GM21825 (cell line): ENCODE measurements around the gene KLF6.

Source experiments
- ATAC-seq: cut with Tn5 transposase; IDR thresholded peaks from one replicate; pipeline ENCODE4 v1.9.1; 2021; ENCODE audit warnings: mild to moderate bottlenecking, moderate library complexity; ENCODE audit not compliant: unreplicated experiment

Gene KLF6

GRCh38 chr10:3812141-3812540, 27.1 kb upstream of the KLF6 start:
- ATAC-seq: no peak

GRCh38 chr10:3811291-3811870, 26.4 kb upstream of the KLF6 start:
- ATAC-seq: peak; percentile 82

- no peak for ATAC-seq
Observed at GRCh38 chr10:3808689-3809199, 23.7 kb upstream of the KLF6 start.

- ATAC-seq: no peak
Observed at GRCh38 chr10:3807928-3808496, 23.0 kb upstream of the KLF6 start.

DNA sequence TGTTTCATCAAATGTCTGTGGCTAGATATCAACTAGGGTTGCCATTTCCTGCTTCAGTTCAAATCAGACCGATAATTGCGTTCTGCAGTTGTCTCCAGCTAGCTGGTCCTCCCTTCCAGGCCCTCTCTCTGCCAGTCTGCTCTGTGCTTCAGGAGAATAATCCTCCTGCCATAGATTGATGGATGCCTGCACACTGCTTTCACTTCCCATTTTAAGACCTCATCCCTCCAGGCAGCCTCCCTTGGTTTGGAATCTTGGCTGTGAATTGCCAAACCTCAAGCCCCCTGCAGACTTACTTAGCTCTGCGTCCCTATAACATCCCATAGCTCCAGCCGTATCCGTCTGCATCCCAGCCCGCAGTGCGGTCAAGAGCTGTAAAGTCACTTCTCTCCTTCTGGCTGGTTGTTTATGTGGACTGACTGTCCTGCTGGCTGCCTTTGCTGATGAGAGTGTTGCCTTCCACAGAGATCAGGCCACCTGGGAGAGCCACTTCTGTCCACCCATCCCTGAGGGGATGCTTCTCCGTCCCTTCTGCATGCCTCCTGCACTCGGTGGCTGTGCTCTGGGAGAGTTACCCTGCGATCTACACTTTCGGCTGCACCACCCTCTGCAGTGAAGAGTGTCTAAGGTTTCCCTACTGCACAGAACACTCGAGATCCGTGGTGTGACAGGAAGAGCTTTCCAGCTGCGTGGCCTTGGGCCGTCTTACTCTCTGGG, 22.4 kb upstream of the KLF6 start:
- no peak for ATAC-seq

- no peak for ATAC-seq
Observed at GRCh38 chr10:3806603-3807002, 21.6 kb upstream of the KLF6 start.

DNA sequence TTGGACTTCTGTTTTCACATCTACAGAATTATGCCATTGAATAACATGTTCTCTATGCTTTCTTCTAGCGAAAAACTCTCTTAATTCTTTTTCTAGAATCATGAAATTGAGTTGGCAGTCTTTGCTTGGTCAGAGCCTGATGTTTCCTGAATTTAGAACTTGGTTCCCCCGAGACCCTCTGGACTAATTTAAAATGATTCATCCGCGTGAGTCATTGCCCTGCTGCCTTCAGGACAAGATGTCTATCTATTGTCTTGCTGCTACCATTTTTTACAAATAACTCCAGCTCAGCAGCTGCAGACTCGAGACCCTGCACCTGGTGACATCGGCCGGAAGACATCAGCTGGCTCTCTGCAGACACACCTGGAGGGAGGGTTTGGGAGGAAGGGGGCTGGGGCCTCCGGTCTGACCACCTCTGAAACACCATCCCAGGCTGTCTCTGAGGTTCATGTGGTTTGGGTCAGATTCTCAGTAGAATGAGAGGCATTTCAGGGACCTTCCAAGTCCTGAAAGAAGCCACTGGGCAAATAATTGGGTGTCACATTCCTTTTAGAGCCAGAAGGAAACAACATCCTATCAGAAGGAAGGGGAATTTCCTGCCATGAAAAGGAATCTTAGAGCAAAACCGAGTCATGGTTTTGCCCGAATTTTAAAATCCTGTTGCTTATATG, 20.9 kb upstream of the KLF6 start:
- peak; percentile 47 for ATAC-seq

- ATAC-seq: peak; percentile 42
Observed at GRCh38 chr10:3805201-3805790, 20.3 kb upstream of the KLF6 start.

DNA sequence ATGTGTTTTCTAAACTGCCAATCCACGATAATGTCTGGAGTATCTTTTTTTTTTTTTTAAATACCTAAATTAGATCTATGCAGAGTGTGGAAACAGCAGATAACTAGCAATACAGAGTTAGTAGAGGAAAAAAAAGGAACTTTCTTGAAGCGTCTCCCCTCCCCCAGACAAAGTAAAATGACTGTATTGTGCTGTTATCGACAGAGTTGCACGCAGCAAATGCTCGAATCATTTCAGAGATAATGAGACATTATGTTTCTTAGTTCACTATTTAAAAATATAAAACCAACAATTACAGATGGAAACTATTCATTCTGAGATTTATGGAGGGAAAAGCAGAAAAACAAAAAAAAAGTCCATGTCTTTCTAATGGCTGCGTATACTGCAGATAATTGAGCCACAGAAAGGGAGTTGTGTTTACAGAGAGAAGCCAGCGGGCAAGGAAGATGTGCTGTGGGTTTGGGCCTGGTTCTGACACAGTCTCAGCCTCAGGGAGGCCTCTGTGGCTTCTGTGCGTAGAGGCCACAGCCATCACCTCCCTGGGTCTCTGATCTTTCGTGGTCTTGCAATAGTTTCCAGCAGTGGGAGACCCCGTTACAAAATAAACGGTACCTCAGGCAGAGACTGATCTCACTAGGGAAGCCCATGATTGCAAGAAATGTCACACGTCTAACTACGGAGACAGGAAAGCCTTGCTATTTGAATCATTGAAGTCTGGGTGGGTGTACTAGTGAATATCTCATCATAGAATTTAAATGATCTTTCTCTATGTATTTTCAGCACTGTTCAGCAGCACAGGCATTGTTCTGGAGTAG, 19.1 kb upstream of the KLF6 start:
- no peak for ATAC-seq

DNA sequence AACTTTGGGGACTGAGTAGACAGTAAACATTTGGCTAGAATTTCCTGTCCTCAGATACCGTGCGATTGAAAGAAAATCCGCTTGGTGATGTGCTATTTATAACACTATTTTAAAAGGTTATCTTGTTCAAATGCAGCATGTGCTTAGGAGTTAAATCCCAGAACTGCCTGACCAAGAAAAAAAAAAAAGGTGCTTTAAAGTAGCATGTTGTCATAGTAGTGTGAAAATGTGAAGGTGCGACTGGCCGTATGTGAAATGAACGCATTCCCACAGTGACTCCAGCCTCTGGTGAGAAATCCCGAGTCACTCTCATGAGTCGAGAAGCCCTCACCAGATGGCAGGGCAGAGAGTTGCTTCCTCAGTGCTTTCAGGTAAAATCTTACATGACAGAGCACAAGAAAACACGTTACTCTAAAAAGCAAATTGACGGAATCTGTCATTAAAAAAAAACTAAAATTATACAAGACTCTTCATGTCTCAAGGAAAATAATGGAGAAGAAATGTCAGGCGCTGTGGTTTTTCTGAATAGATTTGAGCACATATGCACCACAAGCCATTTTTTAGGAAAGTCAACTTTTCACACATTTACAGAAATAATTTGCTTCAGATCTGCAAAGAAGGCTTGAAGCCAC, 18.4 kb upstream of the KLF6 start:
- no peak for ATAC-seq

DNA sequence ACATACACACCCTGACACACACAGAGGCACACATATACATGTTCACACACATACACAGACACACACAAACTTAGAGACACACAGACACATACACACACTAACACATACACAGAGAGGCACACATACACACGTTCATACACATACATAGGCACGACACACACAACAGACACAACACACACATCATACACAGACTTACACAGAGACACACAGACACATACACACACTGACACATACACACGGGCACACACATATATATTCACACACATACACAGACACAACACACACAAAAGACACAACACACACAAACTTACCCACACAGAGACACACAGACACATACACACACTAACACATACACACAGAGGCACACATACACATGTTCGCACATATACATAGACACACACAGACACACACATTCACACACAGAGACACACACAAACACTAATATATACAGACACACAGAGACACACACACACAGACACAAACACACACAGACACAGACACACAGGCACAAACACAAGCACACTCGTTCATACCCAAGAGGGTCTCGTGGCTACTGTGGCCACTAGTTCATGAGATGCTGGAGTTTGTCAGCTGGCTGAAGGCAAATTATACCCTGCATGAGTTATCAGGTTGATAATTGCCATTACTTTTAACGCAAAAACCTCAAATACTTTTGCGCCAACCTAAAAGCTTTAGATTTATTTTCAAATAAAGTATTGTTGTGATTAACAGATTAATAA, 17.7 kb upstream of the KLF6 start:
- ATAC-seq: no peak

- no peak for ATAC-seq
Observed at GRCh38 chr10:3801558-3802192, 16.7 kb upstream of the KLF6 start.

DNA sequence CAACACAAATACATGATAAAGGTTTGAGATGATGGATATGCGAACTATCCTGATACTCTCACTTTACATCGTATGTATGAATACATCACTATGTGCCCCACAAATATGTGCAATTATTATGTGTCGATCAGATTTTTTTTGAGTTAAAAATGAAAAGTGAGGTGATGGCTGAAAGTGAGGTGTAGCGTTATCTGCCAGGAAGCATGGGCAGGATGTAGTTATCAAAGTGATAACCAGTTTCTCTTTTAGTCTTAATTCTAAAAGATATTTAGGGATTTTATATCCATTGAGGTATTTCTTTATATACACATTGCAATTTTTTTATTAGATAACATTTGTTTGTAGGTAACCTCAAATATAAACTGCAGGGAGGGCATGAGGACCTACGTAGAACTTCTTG, 15.6 kb upstream of the KLF6 start:
- ATAC-seq: no peak

DNA sequence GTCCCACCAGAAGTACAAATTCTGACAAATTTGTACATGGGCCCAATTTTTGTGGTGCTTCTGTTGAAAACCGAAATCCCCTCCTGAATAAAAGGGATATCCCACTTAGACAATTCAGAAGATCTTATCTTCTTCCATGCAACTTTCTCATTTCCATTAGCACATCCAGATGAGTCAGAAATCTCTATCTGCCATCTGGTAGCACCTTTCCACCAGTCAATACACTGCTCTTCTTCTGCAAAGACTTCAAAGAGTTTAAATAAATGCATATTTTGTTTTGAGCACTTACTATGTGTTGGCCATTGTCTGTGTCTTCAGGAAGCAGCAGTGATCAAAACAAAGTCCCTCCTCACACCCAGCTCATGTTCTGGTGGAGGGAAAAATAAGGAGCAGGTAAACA, 12.7 kb upstream of the KLF6 start:
- no peak for ATAC-seq

GRCh38 chr10:3793553-3793952, 8.5 kb upstream of the KLF6 start:
- ATAC-seq: no peak

GRCh38 chr10:3792710-3793219, 7.8 kb upstream of the KLF6 start:
- ATAC-seq: no peak

GRCh38 chr10:3791974-3792633, 7.1 kb upstream of the KLF6 start:
- ATAC-seq: no peak

DNA sequence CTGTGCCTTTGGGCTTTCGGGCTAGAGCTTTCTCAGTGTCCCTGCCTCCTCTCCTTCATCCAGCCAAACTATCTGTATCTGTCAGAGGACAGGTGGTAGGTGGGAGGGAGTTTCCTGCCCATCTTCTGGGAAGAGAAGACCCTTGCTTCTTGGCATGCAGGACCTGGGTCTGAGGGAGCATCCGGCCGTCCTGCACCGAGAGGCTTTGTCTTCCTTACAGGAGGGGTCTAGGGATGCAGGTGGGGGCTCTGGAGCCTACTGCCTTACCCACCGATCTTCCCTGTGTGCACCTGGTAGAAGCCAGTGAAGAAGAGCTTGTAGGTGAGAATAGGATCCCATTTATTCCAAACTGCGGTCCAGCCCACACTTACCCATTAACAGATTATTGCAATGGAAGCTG, 5.8 kb upstream of the KLF6 start:
- ATAC-seq: no peak
